ENCODE data around the gene ST7L. TPM values are rescaled to one million over a fixed set of nuclear protein-coding genes. Genes with fewer than 3 reads are reported as not detected.

The ST7L gene
- total RNA-seq, 1 donor from 2014 or later = 14.8 TPM

DNA sequence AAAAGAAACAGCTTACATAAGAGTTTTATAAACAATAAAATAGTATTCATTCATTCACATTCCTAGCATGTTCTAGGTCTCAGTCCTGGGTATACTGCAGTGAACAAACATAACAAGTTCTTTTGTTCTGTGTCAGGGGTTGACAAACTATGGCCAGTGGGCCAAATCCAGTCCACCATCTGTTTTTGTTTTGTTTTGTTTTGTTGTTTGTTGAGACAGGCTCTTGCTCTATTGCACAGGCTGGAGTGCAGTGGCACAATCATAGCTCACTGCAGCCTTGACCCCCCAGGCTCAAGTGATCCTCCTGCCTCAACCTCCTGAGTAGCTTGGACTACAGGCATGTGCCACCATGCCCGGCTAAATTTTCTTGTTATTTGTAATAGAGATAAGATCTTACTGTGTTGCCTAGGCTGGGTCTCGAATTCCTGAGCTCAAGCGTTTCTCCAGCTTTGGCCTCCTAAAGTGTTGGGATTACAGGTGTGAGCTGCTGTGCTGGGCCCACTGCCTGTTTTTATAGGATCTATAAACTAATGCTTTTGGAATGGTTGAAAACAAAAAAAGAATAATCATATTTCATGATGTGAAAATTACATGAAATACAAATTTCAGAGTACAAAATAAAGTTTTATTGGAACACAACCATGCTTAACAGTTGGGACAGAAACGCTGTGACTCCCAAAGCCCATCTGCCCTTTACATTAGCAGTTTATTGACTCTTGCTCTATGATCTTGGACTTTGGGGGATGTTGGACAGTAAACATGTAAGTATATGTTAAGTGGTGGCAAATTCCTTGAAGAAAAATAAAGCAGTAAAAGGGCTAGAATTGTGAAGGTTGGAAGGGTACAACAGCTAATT is 18.5 kb upstream of the ST7L start:
- DNase-seq (ENCODE audit: low read depth) = peak; percentile 29
- TF ChIP-seq, protein P1, sequence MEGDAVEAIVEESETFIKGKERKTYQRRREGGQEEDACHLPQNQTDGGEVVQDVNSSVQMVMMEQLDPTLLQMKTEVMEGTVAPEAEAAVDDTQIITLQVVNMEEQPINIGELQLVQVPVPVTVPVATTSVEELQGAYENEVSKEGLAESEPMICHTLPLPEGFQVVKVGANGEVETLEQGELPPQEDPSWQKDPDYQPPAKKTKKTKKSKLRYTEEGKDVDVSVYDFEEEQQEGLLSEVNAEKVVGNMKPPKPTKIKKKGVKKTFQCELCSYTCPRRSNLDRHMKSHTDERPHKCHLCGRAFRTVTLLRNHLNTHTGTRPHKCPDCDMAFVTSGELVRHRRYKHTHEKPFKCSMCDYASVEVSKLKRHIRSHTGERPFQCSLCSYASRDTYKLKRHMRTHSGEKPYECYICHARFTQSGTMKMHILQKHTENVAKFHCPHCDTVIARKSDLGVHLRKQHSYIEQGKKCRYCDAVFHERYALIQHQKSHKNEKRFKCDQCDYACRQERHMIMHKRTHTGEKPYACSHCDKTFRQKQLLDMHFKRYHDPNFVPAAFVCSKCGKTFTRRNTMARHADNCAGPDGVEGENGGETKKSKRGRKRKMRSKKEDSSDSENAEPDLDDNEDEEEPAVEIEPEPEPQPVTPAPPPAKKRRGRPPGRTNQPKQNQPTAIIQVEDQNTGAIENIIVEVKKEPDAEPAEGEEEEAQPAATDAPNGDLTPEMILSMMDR (IDR thresholded peaks at IDR 0.05; ENCODE audit: insufficient read depth, low read depth, low read length) = no peak
- TF ChIP-seq EZH2 (IDR thresholded peaks at IDR 0.05; ENCODE audit: insufficient read depth, low read length) = no peak
- H2AFZ ChIP-seq (ENCODE audit: low read depth, low read length) = no peak overlapping the region
- peaks cover 88% of the 10 kb centered on the region for H3K79me2 ChIP-seq (ENCODE audit: insufficient read depth, low read length)
- peak overlapping the region; percentile 40 for H3K27ac ChIP-seq (ENCODE audit: low read depth, low read length)
- H3K4me3 ChIP-seq (ENCODE audit: insufficient read depth, low read depth, low read length) = no peak overlapping the region
- H4K20me1 ChIP-seq (ENCODE audit: insufficient read depth, low read length) = peaks cover 68% of the 10 kb centered on the region
- no peaks in the 10 kb centered on the region for H3K9me3 ChIP-seq (ENCODE audit: insufficient read depth, low read depth, low read length)
- no peaks in the 10 kb centered on the region for H3K36me3 ChIP-seq (ENCODE audit: insufficient read depth, low read length)
- Mint-ChIP-seq H3K4me3 (ENCODE audit: unreplicated experiment) (no peak overlapping the region), H3K4me1 (ENCODE audit: low read depth, unreplicated experiment) (peaks cover 32% of the 10 kb centered on the region), H3K27me3 (ENCODE audit: low read depth, unreplicated experiment) (no peaks in the 10 kb centered on the region), H3K27ac (ENCODE audit: unreplicated experiment) (peak overlapping the region; percentile 66), H3K36me3 (ENCODE audit: low read depth, unreplicated experiment) (peaks cover 2% of the 10 kb centered on the region), H3K9me3 (ENCODE audit: unreplicated experiment) (no peaks in the 10 kb centered on the region)
- peak overlapping the region; percentile 36 for H3K4me2 ChIP-seq (ENCODE audit: low read length)
- H3K27me3 ChIP-seq (ENCODE audit: insufficient read depth, low read length) = no peaks in the 10 kb centered on the region
- H3K4me1 ChIP-seq (ENCODE audit: insufficient read depth, low read length) = peaks cover 14% of the 10 kb centered on the region
- no peak for FAIRE-seq
- H3K9ac ChIP-seq (ENCODE audit: low read length) = no peak overlapping the region

GRCh38 chr1:112636597-112637253 is 17.8 kb upstream of the ST7L start:
- peak overlapping the region; percentile 54 for H3K4me3 Mint-ChIP-seq (ENCODE audit: unreplicated experiment)
- H3K36me3 ChIP-seq (ENCODE audit: insufficient read depth, low read length) = no peaks in the 10 kb centered on the region
- no peak for FAIRE-seq
- no peaks in the 10 kb centered on the region for H3K9me3 Mint-ChIP-seq (ENCODE audit: unreplicated experiment)
- peak overlapping the region; percentile 48 for H3K9ac ChIP-seq (ENCODE audit: low read length)
- no peaks in the 10 kb centered on the region for H3K27me3 ChIP-seq (ENCODE audit: insufficient read depth, low read length)
- H3K4me2 ChIP-seq (ENCODE audit: low read length) = peak overlapping the region; percentile 36
- TF ChIP-seq EZH2 (IDR thresholded peaks at IDR 0.05; ENCODE audit: insufficient read depth, low read length) = no peak
- peaks cover 14% of the 10 kb centered on the region for H3K4me1 ChIP-seq (ENCODE audit: insufficient read depth, low read length)
- H3K27ac ChIP-seq (ENCODE audit: low read depth, low read length) = peak overlapping the region; percentile 40
- H2AFZ ChIP-seq (ENCODE audit: low read depth, low read length) = no peak overlapping the region
- DNase-seq (ENCODE audit: low read depth) = no peak
- H3K27me3 Mint-ChIP-seq (ENCODE audit: low read depth, unreplicated experiment) = no peaks in the 10 kb centered on the region
- H3K27ac Mint-ChIP-seq (ENCODE audit: unreplicated experiment) = peak overlapping the region; percentile 34
- peaks cover 31% of the 10 kb centered on the region for H3K4me1 Mint-ChIP-seq (ENCODE audit: low read depth, unreplicated experiment)
- H3K4me3 ChIP-seq (ENCODE audit: insufficient read depth, low read depth, low read length) = no peak overlapping the region
- H3K36me3 Mint-ChIP-seq (ENCODE audit: low read depth, unreplicated experiment) = peaks cover 2% of the 10 kb centered on the region
- no peaks in the 10 kb centered on the region for H3K9me3 ChIP-seq (ENCODE audit: insufficient read depth, low read depth, low read length)
- H4K20me1 ChIP-seq (ENCODE audit: insufficient read depth, low read length) = peaks cover 69% of the 10 kb centered on the region
- peaks cover 88% of the 10 kb centered on the region for H3K79me2 ChIP-seq (ENCODE audit: insufficient read depth, low read length)

GRCh38 chr1:112636056-112636455 is 17.1 kb upstream of the ST7L start:
- Mint-ChIP-seq H3K9me3 (ENCODE audit: unreplicated experiment) (no peaks in the 10 kb centered on the region), H3K4me1 (ENCODE audit: low read depth, unreplicated experiment) (peaks cover 33% of the 10 kb centered on the region), H3K4me3 (ENCODE audit: unreplicated experiment) (no peak overlapping the region), H3K27ac (ENCODE audit: unreplicated experiment) (no peak overlapping the region), H3K36me3 (ENCODE audit: low read depth, unreplicated experiment) (peaks cover 2% of the 10 kb centered on the region), H3K27me3 (ENCODE audit: low read depth, unreplicated experiment) (no peaks in the 10 kb centered on the region)
- Histone ChIP-seq H3K27me3 (ENCODE audit: insufficient read depth, low read length) (no peaks in the 10 kb centered on the region), H3K79me2 (ENCODE audit: insufficient read depth, low read length) (peaks cover 88% of the 10 kb centered on the region), H2AFZ (ENCODE audit: low read depth, low read length) (no peak overlapping the region), H3K4me2 (ENCODE audit: low read length) (no peak overlapping the region), H4K20me1 (ENCODE audit: insufficient read depth, low read length) (peaks cover 76% of the 10 kb centered on the region), H3K9ac (ENCODE audit: low read length) (no peak overlapping the region), H3K27ac (ENCODE audit: low read depth, low read length) (peak overlapping the region; percentile 40), H3K4me3 (ENCODE audit: insufficient read depth, low read depth, low read length) (no peak overlapping the region), H3K36me3 (ENCODE audit: insufficient read depth, low read length) (no peaks in the 10 kb centered on the region), H3K4me1 (ENCODE audit: insufficient read depth, low read length) (peaks cover 14% of the 10 kb centered on the region), H3K9me3 (ENCODE audit: insufficient read depth, low read depth, low read length) (no peaks in the 10 kb centered on the region)
- DNase-seq (ENCODE audit: low read depth) (no peak), FAIRE-seq (no peak)
- TF ChIP-seq, protein P1 (IDR thresholded peaks at IDR 0.05; ENCODE audit: insufficient read depth, low read depth, low read length) = no peak
- TF ChIP-seq EZH2 (IDR thresholded peaks at IDR 0.05; ENCODE audit: insufficient read depth, low read length) = no peak

Measured in astrocyte (in vitro differentiated cells and primary cell).